GM18909 (cell line): ENCODE results near the gene RPL31.

ENCODE experiments used
- ATAC-seq: cut with Tn5 transposase; IDR thresholded peaks from one replicate; pipeline ENCODE4 v1.9.1; 2021; ENCODE audit warnings: mild to moderate bottlenecking; ENCODE audit not compliant: unreplicated experiment, poor library complexity

RPL31 gene

GRCh38 chr2:101001691-101002561 lies at the start of gene RPL31:
Gene RPL31 (plus strand): TSS chr2:101002289. CDS start chr2:101002702, 413 bp downstream.
- ATAC-seq = peak; percentile 98

GRCh38 chr2:100952512-100952911 lies 49.6 kb upstream of the RPL31 start:
- no peak for ATAC-seq

GRCh38 chr2:100953406-100954043 lies 48.6 kb upstream of the RPL31 start:
- ATAC-seq = no peak

- no peak for ATAC-seq
These were observed 48.1 kb upstream of the RPL31 start for GRCh38 chr2:100954044-100954420.

- no peak for ATAC-seq
These were observed 46.9 kb upstream of the RPL31 start for GRCh38 chr2:100955226-100955625.

- ATAC-seq = no peak
These were observed 46.0 kb upstream of the RPL31 start for GRCh38 chr2:100956081-100956480.

GRCh38 chr2:100957996-100958653 lies 44.0 kb upstream of the RPL31 start:
- ATAC-seq = no peak

- ATAC-seq = no peak
These were observed 42.7 kb upstream of the RPL31 start for GRCh38 chr2:100959225-100959880.

GRCh38 chr2:100960688-100961087 lies 41.4 kb upstream of the RPL31 start:
- ATAC-seq = no peak

- no peak for ATAC-seq
These were observed 39.6 kb upstream of the RPL31 start for GRCh38 chr2:100962366-100963025.

GRCh38 chr2:100963026-100963375 lies 39.1 kb upstream of the RPL31 start:
- ATAC-seq = no peak

GRCh38 chr2:100964222-100964621 lies 37.9 kb upstream of the RPL31 start:
- no peak for ATAC-seq

GRCh38 chr2:100964681-100965169 lies 37.4 kb upstream of the RPL31 start:
- no peak for ATAC-seq

- no peak for ATAC-seq
These were observed 36.5 kb upstream of the RPL31 start for GRCh38 chr2:100965596-100965995.

GRCh38 chr2:100967716-100968115 lies 34.4 kb upstream of the RPL31 start:
- no peak for ATAC-seq

GRCh38 chr2:100968146-100969145 lies 33.6 kb upstream of the RPL31 start:
- ATAC-seq = no peak

GRCh38 chr2:100969998-100970397 lies 32.1 kb upstream of the RPL31 start:
- ATAC-seq = no peak

GRCh38 chr2:100971221-100971620 lies 30.9 kb upstream of the RPL31 start:
- no peak for ATAC-seq

GRCh38 chr2:100972452-100972851 lies 29.6 kb upstream of the RPL31 start:
- ATAC-seq = no peak
